GM12878 (cell line): ENCODE data around the gene YAP1. TPM values are rescaled to one million over a fixed set of nuclear protein-coding genes. Genes with fewer than 3 reads are reported as not detected.

Experiments
- ATAC-seq: fragments of 200-7000 bp; cut with Tn5 transposase; 3 replicates; pipeline ENCODE4 v1.9.1; 2020; ENCODE audit warnings: mild to moderate bottlenecking, moderate library complexity
- BruUV-seq: library from RNA; stranded (reverse); fragments of 400-500 nt; replicated peaks from 2 replicates; lab custom pipeline; 2021; lab: Mats Ljungman, UMichigan
- CTCF ChIA-PET: fragments of 300-600 bp; sonication (Branson Sonifier 250); formaldehyde crosslinking; extraction: SDS; loops from one replicate; lab custom pipeline; 2021; ENCODE audit warnings: inconsistent platforms; lab: Yijun Ruan, JAX
- POLR2A ChIA-PET: fragments of 350-600 bp; formaldehyde crosslinking; extraction: SDS; loops from one replicate; lab custom pipeline; 2021; ENCODE audit warnings: inconsistent platforms; lab: Charles Lee
- RAD21 ChIA-PET: fragments of 300-600 bp; sonication (Branson Sonifier 250); formaldehyde crosslinking; loops from one replicate; lab custom pipeline; 2023; ENCODE audit warnings: antibody characterized with exemption; ENCODE audit not compliant: unreplicated experiment; lab: Charles Lee
- SMC1A ChIA-PET: fragments of 300-600 bp; sonication (Branson Sonifier 250); formaldehyde crosslinking; loops from one replicate; lab custom pipeline; 2023; ENCODE audit not compliant: unreplicated experiment, uncharacterized antibody; lab: Charles Lee
- DNase-seq: peaks from one replicate; pipeline ENCODE4 v3.0.0-alpha.2; 2011; ENCODE audit warnings: low read depth, low spot score
- FAIRE-seq: peaks from 3 replicates; lab custom pipeline; 2011; peaks lifted over from hg19 to GRCh38; lab: Jason Lieb, UNC
- H2AFZ ChIP-seq: 2 replicates; pipeline ENCODE4 v1.6.0; 2011; ENCODE audit warnings: low read depth, low read length, control low read depth; ENCODE audit not compliant: control insufficient read depth
- H3K27ac ChIP-seq: 2 replicates; pipeline ENCODE4 v1.5.1; 2011; ENCODE audit warnings: control low read depth; ENCODE audit not compliant: control insufficient read depth, insufficient read depth
- H3K27me3 ChIP-seq, 2 experiments: replicated peaks in 1 of 2; 2 replicates each; pipeline versions ENCODE4 v1.6.0 to v1.6.1; 2011; ENCODE audit warnings: low read length in 1 of 2; ENCODE audit not compliant: control insufficient read depth in 2 of 2, insufficient read depth in 2 of 2
- H3K36me3 ChIP-seq, 2 experiments: 2 replicates each; pipeline ENCODE4 v1.5.1; 2011; ENCODE audit warnings: low read length in 1 of 2; ENCODE audit not compliant: control insufficient read depth in 2 of 2, insufficient read depth in 2 of 2
- H3K4me1 ChIP-seq: 2 replicates; pipeline ENCODE4 v1.6.1; 2011; ENCODE audit warnings: mild to moderate bottlenecking, low read length, moderate library complexity, mixed read lengths; ENCODE audit not compliant: control insufficient read depth, insufficient read depth
- H3K4me2 ChIP-seq: 2 replicates; pipeline ENCODE4 v1.6.0; 2011; ENCODE audit warnings: control low read depth; ENCODE audit not compliant: control insufficient read depth, insufficient read depth
- H3K4me3 ChIP-seq: fragments of 200-600 bp; sonication (generic); 2 replicates; pipeline ENCODE4 v1.5.1; 2016
- H3K79me2 ChIP-seq: 2 replicates; pipeline ENCODE4 v1.6.0; 2011; ENCODE audit warnings: low read length; ENCODE audit not compliant: control insufficient read depth, insufficient read depth
- H3K9ac ChIP-seq: 2 replicates; pipeline ENCODE4 v1.8.0; 2011; ENCODE audit warnings: low read length, control low read depth, mixed read lengths; ENCODE audit not compliant: control insufficient read depth, insufficient read depth
- H3K9me3 ChIP-seq: replicated peaks from 3 replicates; pipeline ENCODE4 v1.5.1; 2011; ENCODE audit warnings: mild to moderate bottlenecking, low read length; ENCODE audit not compliant: control insufficient read depth, insufficient read depth
- H4K20me1 ChIP-seq: 2 replicates; pipeline ENCODE4 v1.6.0; 2011; ENCODE audit not compliant: control insufficient read depth, insufficient read depth
- CHD4 ChIP-seq: fragments of 200-600 bp; sonication (generic); IDR thresholded peaks from 2 replicates; pipeline ENCODE4 v1.6.1; 2016; ENCODE audit warnings: mild to moderate bottlenecking
- ESRRA ChIP-seq: IDR thresholded peaks from 2 replicates; pipeline ENCODE4 v1.6.1; 2012; ENCODE audit warnings: mild to moderate bottlenecking, low read length, improper control_type of control experiment
- MTA3 ChIP-seq: IDR thresholded peaks from 2 replicates; pipeline ENCODE4 v1.6.1; 2012; ENCODE audit warnings: low read length, inconsistent platforms, borderline replicate concordance
- MXI1 ChIP-seq: fragments of 150-350 bp; IDR thresholded peaks from 2 replicates; pipeline ENCODE4 v1.6.1; 2011; ENCODE audit warnings: low read depth, mild to moderate bottlenecking, inconsistent platforms, low read length, improper control_type of control experiment
- RBBP5 ChIP-seq: fragments of 200-600 bp; sonication (generic); conservative IDR thresholded peaks from 2 replicates; pipeline ENCODE4 v1.6.1; 2016
- RUNX3 ChIP-seq: IDR thresholded peaks from 2 replicates; pipeline ENCODE4 v1.6.1; 2012; ENCODE audit warnings: low read length, inconsistent platforms
- SMC3 ChIP-seq: IDR thresholded peaks from 2 replicates; pipeline ENCODE4 v1.6.1; 2011; ENCODE audit warnings: low read length, improper control_type of control experiment, borderline replicate concordance
- ZNF274 ChIP-seq: IDR thresholded peaks from one replicate; pipeline ENCODE4 v1.8.0; 2011; ENCODE audit not compliant: insufficient read length, insufficient read depth
- WGBS: methylation state at CpG from one replicate; pipeline ENCODE4 v1.1.6; 2016; ENCODE audit warnings: low lambda C conversion rate; ENCODE audit not compliant: insufficient replicate concordance, insufficient coverage; ENCODE audit errors: missing lambda C conversion rate; 5-methylcytosine and 5-hydroxymethylcytosine counted together
- in situ Hi-C: fragments of 300-500 bp; cut with MboI; formaldehyde crosslinking; loops from 9 replicates; pipeline ENCODE4 v1.14.3; 2018; ENCODE audit warnings: mixed read lengths
- intact Hi-C: fragments of 100-400 bp; cut with micrococcal nuclease; formaldehyde crosslinking; loops from one replicate; pipeline ENCODE4 v1.14.2; 2022; ENCODE audit not compliant: unreplicated experiment
- polyA plus RNA-seq, 11 experiments: library from polyadenylated mRNA; depleted of rRNA in 4 of 11; unstranded in 6 of 11; stranded (reverse) in 5 of 11; fragments of >200 nt; fragmentation: Nextera tagmentation in 4 of 11; fragmentation: Illumina TruSeq in 1 of 11; extraction: Ambion mirVana in 4 of 11; extraction: Trizol in 1 of 11; gene quantifications; 1 replicate in 1 of 11; 2 replicates in 10 of 11; pipeline versions ENCODE4 v1.2.1 to v1.2.3, GENCODE V29; 2011 to 2016; ENCODE audit warnings: inconsistent platforms in 2 of 11, missing spikeins in 2 of 11, low read depth in 1 of 11
- total RNA-seq, 4 experiments: library from RNA; depleted of rRNA in 3 of 4; stranded (reverse); fragments of >200 nt in 3 of 4; fragmentation: Illumina TruSeq in 1 of 4; extraction: Trizol in 1 of 4; gene quantifications; 2 replicates each; pipeline versions ENCODE4 v1.2.1 to v1.2.3, GENCODE V29; 2013 to 2021
- TF ChIP-seq, protein P1 (sequence below): IDR thresholded peaks from 2 replicates; pipeline ENCODE4 v1.6.1; 2011; ENCODE audit warnings: borderline replicate concordance, low read depth, mild to moderate bottlenecking, moderate library complexity, low read length; ENCODE audit not compliant: insufficient read depth, poor library complexity, severe bottlenecking

YAP1 gene
- total and polyA plus RNA-seq, 10 of the 15 experiments (the other 5 are each of a cell fraction or from before 2014, with no cell fraction given): 0.03 to 0.33 (median 0.10) TPM; not detected in 6

- CTCF ChIA-PET: no interaction called here
- SMC1A ChIA-PET: no interaction called here
- H3K4me1 ChIP-seq: no peaks in the 10 kb centered on the region
- ATAC-seq (no peak), FAIRE-seq (no peak), DNase-seq (no peak)
- H3K9me3 ChIP-seq: no peaks in the 10 kb centered on the region
- no peak overlapping the region for H3K9ac ChIP-seq
- no peak overlapping the region for H3K4me2 ChIP-seq
- TF ChIP-seq RBBP5 (no peak), SMC3 (no peak), ZNF274 (no peak), MXI1 (no peak), RUNX3 (no peak), MTA3 (no peak), ESRRA (no peak), CHD4 (no peak)
- TF ChIP-seq, protein P1, sequence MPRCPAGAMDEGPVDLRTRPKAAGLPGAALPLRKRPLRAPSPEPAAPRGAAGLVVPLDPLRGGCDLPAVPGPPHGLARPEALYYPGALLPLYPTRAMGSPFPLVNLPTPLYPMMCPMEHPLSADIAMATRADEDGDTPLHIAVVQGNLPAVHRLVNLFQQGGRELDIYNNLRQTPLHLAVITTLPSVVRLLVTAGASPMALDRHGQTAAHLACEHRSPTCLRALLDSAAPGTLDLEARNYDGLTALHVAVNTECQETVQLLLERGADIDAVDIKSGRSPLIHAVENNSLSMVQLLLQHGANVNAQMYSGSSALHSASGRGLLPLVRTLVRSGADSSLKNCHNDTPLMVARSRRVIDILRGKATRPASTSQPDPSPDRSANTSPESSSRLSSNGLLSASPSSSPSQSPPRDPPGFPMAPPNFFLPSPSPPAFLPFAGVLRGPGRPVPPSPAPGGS: no peak
- H3K27me3 ChIP-seq: peaks cover 0 to 2% of the 10 kb centered on the region in 2 experiments; a peak in 2 of 4 replicates
- RAD21 ChIA-PET: no interaction called here
- intact Hi-C loops (no loop called here), in situ Hi-C loops (no loop called here)
- no TSS peak for BruUV-seq
- 1% methylated on average over 3 of the region's 3 CpGs for WGBS
- POLR2A ChIA-PET: no interaction called here
- no peaks in the 10 kb centered on the region for H4K20me1 ChIP-seq
- no peak overlapping the region for H3K4me3 ChIP-seq
- no peak overlapping the region for H3K27ac ChIP-seq
- H3K36me3 ChIP-seq: no peaks in the 10 kb centered on the region
- H2AFZ ChIP-seq: no peak overlapping the region
- H3K79me2 ChIP-seq: no peaks in the 10 kb centered on the region
Observed at GRCh38 chr11:102138670-102139069, 28.4 kb downstream of the YAP1 start.
